Endothelial cell of umbilical vein (primary cell): Measurements from ENCODE around the gene GLRB.

Experiments used
- EZH2 ChIP-seq: IDR thresholded peaks from 2 replicates; pipeline ENCODE4 v1.6.1; 2012; ENCODE audit warnings: borderline replicate concordance, low read depth, mild to moderate bottlenecking, moderate library complexity, low read length, inconsistent platforms; ENCODE audit not compliant: severe bottlenecking
- POLR2A ChIP-seq: IDR thresholded peaks from 2 replicates; pipeline ENCODE4 v1.6.1; 2012; ENCODE audit warnings: low read depth, mild to moderate bottlenecking, control low read depth, low read length
- TF ChIP-seq, protein P1 (sequence below), 2 donors: IDR thresholded peaks; 1 replicate in 1 of 2; 2 replicates in 1 of 2; pipeline ENCODE4 v1.5.1; 2011; ENCODE audit warnings: low read length in 2 of 2, mild to moderate bottlenecking in 2 of 2, moderate library complexity in 2 of 2, control low read depth in 1 of 2, inconsistent platforms in 1 of 2, low read depth in 1 of 2; ENCODE audit not compliant: insufficient read depth in 1 of 2; ENCODE audit errors: extremely low read depth in 1 of 2
- TF ChIP-seq, protein P2 (sequence below): IDR thresholded peaks from 2 replicates; pipeline ENCODE4 v1.6.1; 2011; ENCODE audit not compliant: insufficient read depth, insufficient read length

DNA sequence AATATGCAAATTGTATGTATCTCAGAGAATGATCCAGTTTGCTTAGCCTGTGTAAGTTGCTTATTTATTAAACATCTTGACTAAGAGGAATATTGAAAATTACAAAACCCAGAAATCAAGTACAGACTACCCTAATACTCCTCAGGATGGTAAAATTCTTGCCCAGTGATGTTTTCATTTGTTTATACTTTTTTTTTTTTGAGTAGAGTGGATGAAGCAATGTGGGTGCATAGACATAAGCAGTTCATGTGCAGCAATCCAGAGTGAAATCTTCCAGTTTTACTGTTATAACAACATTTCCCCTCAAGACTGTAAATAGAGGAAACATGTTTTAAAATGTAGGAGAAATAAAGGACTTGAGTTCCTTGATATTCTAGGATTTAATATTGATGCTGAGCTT is 4.7 kb downstream of the GLRB start:
- TF ChIP-seq, protein P1, sequence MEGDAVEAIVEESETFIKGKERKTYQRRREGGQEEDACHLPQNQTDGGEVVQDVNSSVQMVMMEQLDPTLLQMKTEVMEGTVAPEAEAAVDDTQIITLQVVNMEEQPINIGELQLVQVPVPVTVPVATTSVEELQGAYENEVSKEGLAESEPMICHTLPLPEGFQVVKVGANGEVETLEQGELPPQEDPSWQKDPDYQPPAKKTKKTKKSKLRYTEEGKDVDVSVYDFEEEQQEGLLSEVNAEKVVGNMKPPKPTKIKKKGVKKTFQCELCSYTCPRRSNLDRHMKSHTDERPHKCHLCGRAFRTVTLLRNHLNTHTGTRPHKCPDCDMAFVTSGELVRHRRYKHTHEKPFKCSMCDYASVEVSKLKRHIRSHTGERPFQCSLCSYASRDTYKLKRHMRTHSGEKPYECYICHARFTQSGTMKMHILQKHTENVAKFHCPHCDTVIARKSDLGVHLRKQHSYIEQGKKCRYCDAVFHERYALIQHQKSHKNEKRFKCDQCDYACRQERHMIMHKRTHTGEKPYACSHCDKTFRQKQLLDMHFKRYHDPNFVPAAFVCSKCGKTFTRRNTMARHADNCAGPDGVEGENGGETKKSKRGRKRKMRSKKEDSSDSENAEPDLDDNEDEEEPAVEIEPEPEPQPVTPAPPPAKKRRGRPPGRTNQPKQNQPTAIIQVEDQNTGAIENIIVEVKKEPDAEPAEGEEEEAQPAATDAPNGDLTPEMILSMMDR (IDR thresholded peaks at IDR 0.05; ENCODE audit: extremely low read depth in 1 of 2, insufficient read depth in 1 of 2, low read depth in 1 of 2, low read length in 2 of 2): no peak
- no peak for TF ChIP-seq POLR2A
- TF ChIP-seq, protein P2, sequence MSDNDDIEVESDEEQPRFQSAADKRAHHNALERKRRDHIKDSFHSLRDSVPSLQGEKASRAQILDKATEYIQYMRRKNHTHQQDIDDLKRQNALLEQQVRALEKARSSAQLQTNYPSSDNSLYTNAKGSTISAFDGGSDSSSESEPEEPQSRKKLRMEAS: no peak
- TF ChIP-seq EZH2: no peak
